Neuronal stem cell (in vitro differentiated cells): ENCODE results near the gene ESPNL.

Experiments used
- DNase-seq: peaks from one replicate; pipeline ENCODE4 v3.0.0-alpha.2; 2013; ENCODE audit warnings: low spot score
- H2AFZ ChIP-seq: one replicate; pipeline ENCODE4 v1.6.1; 2013; ENCODE audit warnings: mild to moderate bottlenecking, low read length, inconsistent platforms
- H2AK5ac ChIP-seq: 2 replicates; pipeline ENCODE4 v1.6.1; 2013; ENCODE audit warnings: low read depth, mild to moderate bottlenecking, inconsistent platforms, low read length, moderate library complexity, mixed read lengths
- H2BK120ac ChIP-seq: 2 replicates; pipeline ENCODE4 v1.6.1; 2013; ENCODE audit warnings: low read depth, mild to moderate bottlenecking, inconsistent platforms, low read length, moderate library complexity, mixed read lengths
- H2BK12ac ChIP-seq: one replicate; pipeline ENCODE4 v1.6.1; 2013; ENCODE audit warnings: low read length, inconsistent platforms
- H2BK15ac ChIP-seq: 2 replicates; pipeline ENCODE4 v1.6.1; 2013; ENCODE audit warnings: mild to moderate bottlenecking, low read length, inconsistent platforms, mixed read lengths
- H2BK5ac ChIP-seq: one replicate; pipeline ENCODE4 v1.6.1; 2013; ENCODE audit warnings: inconsistent platforms, mild to moderate bottlenecking, low read length, moderate library complexity
- H3K14ac ChIP-seq: one replicate; pipeline ENCODE4 v1.6.1; 2013; ENCODE audit warnings: low read length, inconsistent platforms
- H3K18ac ChIP-seq: 2 replicates; pipeline ENCODE4 v1.6.1; 2013; ENCODE audit warnings: low read length, inconsistent platforms
- H3K23ac ChIP-seq: 2 replicates; pipeline ENCODE4 v1.6.1; 2013; ENCODE audit warnings: low read depth, mild to moderate bottlenecking, mixed read lengths, low read length, inconsistent platforms; ENCODE audit not compliant: poor library complexity
- H3K27ac ChIP-seq: replicated peaks from 3 replicates; pipeline ENCODE4 v1.5.1; 2013; ENCODE audit warnings: low read length, inconsistent platforms
- H3K27me3 ChIP-seq, 3 experiments: 2 replicates each; pipeline ENCODE4 v1.6.1; 2013; ENCODE audit warnings: low read length in 3 of 3, mild to moderate bottlenecking in 2 of 3, inconsistent platforms in 1 of 3, low read depth in 1 of 3, mixed read lengths in 1 of 3, moderate library complexity in 1 of 3; ENCODE audit not compliant: control insufficient read depth in 3 of 3, insufficient read depth in 3 of 3
- H3K36me3 ChIP-seq, 2 donors: replicated peaks in 1 of 2; 2 replicates each; pipeline ENCODE4 v1.6.1; 2013; ENCODE audit warnings: low read length in 2 of 2; ENCODE audit not compliant: control insufficient read depth in 2 of 2, insufficient read depth in 2 of 2
- H3K4ac ChIP-seq: 2 replicates; pipeline ENCODE4 v1.6.1; 2013; ENCODE audit warnings: inconsistent platforms, mild to moderate bottlenecking, low read length, moderate library complexity
- H3K4me1 ChIP-seq, 2 donors: 1 replicate in 1 of 2; 2 replicates in 1 of 2; pipeline ENCODE4 v1.6.1; 2013; ENCODE audit warnings: low read length in 2 of 2, low read depth in 1 of 2; ENCODE audit not compliant: control insufficient read depth in 2 of 2, insufficient read depth in 1 of 2
- H3K4me2 ChIP-seq: one replicate; pipeline ENCODE4 v1.6.1; 2013; ENCODE audit warnings: mild to moderate bottlenecking, low read length, inconsistent platforms; ENCODE audit not compliant: insufficient read depth, poor library complexity, severe bottlenecking
- H3K4me3 ChIP-seq, 2 donors: 2 replicates each; pipeline ENCODE4 v1.5.1; 2013; ENCODE audit warnings: low read length in 2 of 2, mild to moderate bottlenecking in 2 of 2, inconsistent platforms in 1 of 2, moderate library complexity in 1 of 2
- H3K79me1 ChIP-seq: one replicate; pipeline ENCODE4 v1.6.1; 2013; ENCODE audit warnings: low read depth, mild to moderate bottlenecking, inconsistent platforms, low read length, moderate library complexity
- H3K9ac ChIP-seq: one replicate; pipeline ENCODE4 v1.6.1; 2013; ENCODE audit warnings: mild to moderate bottlenecking, low read depth, low read length, inconsistent platforms; ENCODE audit not compliant: poor library complexity
- H3K9me3 ChIP-seq, 2 donors: replicated peaks in 1 of 2; 2 replicates each; pipeline versions ENCODE3 to v1.6.1; 2013; ENCODE audit warnings: low read length in 2 of 2, mild to moderate bottlenecking in 2 of 2, inconsistent platforms in 1 of 2, low read depth in 1 of 2, mixed read lengths in 1 of 2, moderate library complexity in 1 of 2; ENCODE audit not compliant: control insufficient read depth in 2 of 2, insufficient read depth in 1 of 2
- H4K8ac ChIP-seq: one replicate; pipeline ENCODE4 v1.6.1; 2013; ENCODE audit warnings: low read depth, mild to moderate bottlenecking, inconsistent platforms, low read length, moderate library complexity
- H4K91ac ChIP-seq: one replicate; pipeline ENCODE4 v1.6.1; 2013; ENCODE audit warnings: low read length, low read depth, mild to moderate bottlenecking, inconsistent platforms; ENCODE audit not compliant: poor library complexity
- WGBS, 2 donors: extraction: QIAGEN DNeasy Blood & Tissue Kit; methylation state at CpG; one replicate each; pipeline ENCODE4 v1.1.7; 2013; ENCODE audit warnings: missing lambda C conversion rate in 2 of 2, mixed read lengths in 1 of 2; ENCODE audit not compliant: insufficient read length in 2 of 2, insufficient replicate concordance in 1 of 2; ENCODE audit errors: extremely low coverage in 2 of 2; 5-methylcytosine and 5-hydroxymethylcytosine counted together

Gene ESPNL

GRCh38 chr2:238158018-238158508, 57.9 kb downstream of the ESPNL start:
- Histone ChIP-seq H3K27ac (no peak overlapping the region), H3K4me2 (peak overlapping the region; percentile 69), H3K18ac (peak overlapping the region; percentile 93), H4K8ac (no peak overlapping the region), H2AK5ac (peak overlapping the region; percentile 99), H3K9ac (peak overlapping the region; percentile 63), H3K36me3 (no peaks in the 10 kb centered on the region), H4K91ac (no peak overlapping the region), H3K4ac (no peak overlapping the region), H2BK5ac (no peak overlapping the region), H3K14ac (peak overlapping the region; percentile 82), H2BK15ac (peak overlapping the region; percentile 60), H2AFZ (peak overlapping the region; percentile 46), H3K27me3 (peaks cover 13 to 52% (median 18%) of the 10 kb centered on the region in 3 experiments), H3K79me1 (peaks cover 3% of the 10 kb centered on the region), H2BK12ac (peak overlapping the region; percentile 75), H2BK120ac (no peak overlapping the region), H3K9me3 (peaks cover 0 to 8% of the 10 kb centered on the region in 2 donors), H3K4me3 (peak overlapping the region in 1 of 2 donors; percentile 74), H3K23ac (peak overlapping the region; percentile 65), H3K4me1 (peaks cover 6 to 9% of the 10 kb centered on the region in 2 donors)
- no peak for DNase-seq
- WGBS, 2 donors = no CpG with 5 or more reads among the region's 21 CpGs

- H3K4me3 ChIP-seq = peak within 1 kb of the TSS; percentile 40 to 74
- peak; percentile 59 for DNase-seq
These were observed 58.5 kb downstream of the ESPNL start, which contains the start of gene ERFE for GRCh38 chr2:238158509-238159070. Gene ERFE, plus strand, starts transcription at chr2:238158970. Its CDS starts 38 bp downstream, at chr2:238159008.

GRCh38 chr2:238159071-238159539, 59.0 kb downstream of the ESPNL start:
- Histone ChIP-seq H3K18ac (peak overlapping the region; percentile 57), H4K8ac (no peak overlapping the region), H2BK5ac (no peak overlapping the region), H3K9ac (no peak overlapping the region), H2BK12ac (no peak overlapping the region), H2BK15ac (no peak overlapping the region), H4K91ac (no peak overlapping the region), H3K23ac (no peak overlapping the region), H2AK5ac (no peak overlapping the region), H3K4ac (no peak overlapping the region), H2AFZ (peak overlapping the region; percentile 85), H2BK120ac (no peak overlapping the region), H3K27me3 (peaks cover 18 to 62% (median 20%) of the 10 kb centered on the region in 3 experiments), H3K14ac (no peak overlapping the region), H3K79me1 (peaks cover 3% of the 10 kb centered on the region), H3K4me1 (peaks cover 6 to 9% of the 10 kb centered on the region in 2 donors), H3K27ac (no peak overlapping the region), H3K4me2 (peak overlapping the region; percentile 86), H3K9me3 (peaks cover 0 to 5% of the 10 kb centered on the region in 2 donors), H3K4me3 (peak overlapping the region; percentile 40 to 68), H3K36me3 (no peaks in the 10 kb centered on the region)
- no CpG with 5 or more reads among the region's 52 CpGs for WGBS, 2 donors
- DNase-seq = no peak

More at GRCh38 chr2:238158509-238159070, 58.5 kb downstream of the ESPNL start, which contains the start of gene ERFE:
- Histone ChIP-seq H3K23ac (peak within 1 kb of the TSS; percentile 65), H2AFZ (peak within 1 kb of the TSS; percentile 85), H2BK12ac (peak within 1 kb of the TSS; percentile 75), H4K91ac (no peak within 1 kb of the TSS), H3K4me2 (peak within 1 kb of the TSS; percentile 86), H3K18ac (peak within 1 kb of the TSS; percentile 93), H3K27ac (no peak within 1 kb of the TSS), H3K9ac (peak within 1 kb of the TSS; percentile 77), H2AK5ac (peak within 1 kb of the TSS; percentile 99), H3K79me1 (peaks cover 3% of the 10 kb centered on the region), H2BK120ac (no peak within 1 kb of the TSS), H2BK5ac (no peak within 1 kb of the TSS), H3K9me3 (peaks cover 0 to 8% of the 10 kb centered on the region in 2 donors), H4K8ac (no peak within 1 kb of the TSS), H2BK15ac (peak within 1 kb of the TSS; percentile 60), H3K36me3 (no peaks in the 10 kb centered on the region), H3K27me3 (peaks cover 15 to 57% (median 18%) of the 10 kb centered on the region in 3 experiments), H3K4ac (no peak within 1 kb of the TSS), H3K4me1 (peaks cover 6 to 9% of the 10 kb centered on the region in 2 donors), H3K14ac (peak within 1 kb of the TSS; percentile 82)
- WGBS, 2 donors = no CpG with 5 or more reads among the region's 61 CpGs

GRCh38 chr2:238159661-238160205, 59.6 kb downstream of the ESPNL start:
- Histone ChIP-seq H2BK120ac (no peak overlapping the region), H3K9ac (no peak overlapping the region), H3K36me3 (no peaks in the 10 kb centered on the region), H4K8ac (no peak overlapping the region), H3K23ac (peak overlapping the region; percentile 65), H2BK15ac (no peak overlapping the region), H3K4me1 (peaks cover 6 to 9% of the 10 kb centered on the region in 2 donors), H3K27me3 (peaks cover 18 to 65% (median 23%) of the 10 kb centered on the region in 3 experiments), H2BK12ac (no peak overlapping the region), H3K79me1 (peaks cover 3% of the 10 kb centered on the region), H3K14ac (no peak overlapping the region), H3K9me3 (no peaks in the 10 kb centered on the region), H3K4ac (no peak overlapping the region), H3K4me2 (no peak overlapping the region), H4K91ac (no peak overlapping the region), H3K18ac (no peak overlapping the region), H3K4me3 (peak overlapping the region in 1 of 2 donors; percentile 40), H2AFZ (peak overlapping the region; percentile 85), H3K27ac (no peak overlapping the region), H2AK5ac (peak overlapping the region; percentile 68), H2BK5ac (no peak overlapping the region)
- no peak for DNase-seq
- no CpG with 5 or more reads among the region's 10 CpGs for WGBS, 2 donors
